ENCODE measurements around the gene S100A1.

- TF ChIP-seq TP53 (CRISPR knock-in tag; IDR thresholded peaks at IDR 0.05), result no peak
- TF ChIP-seq CTCF (IDR thresholded peaks at IDR 0.05), result no peak
- no peak for TF ChIP-seq ETV6 (CRISPR knock-in tag; IDR thresholded peaks at IDR 0.05)
- TF ChIP-seq NFYB (CRISPR knock-in tag; conservative IDR thresholded peaks at IDR 0.05; ENCODE audit: low read depth), result no peak
These were observed 16.0 kb upstream of the S100A1 start for GRCh38 chr1:153612111-153612754.
